ENCODE results near the gene CCDC78.

Gene CCDC78

GRCh38 chr16:709566-710499, 16.4 kb downstream of the CCDC78 start:
- DNase-seq: peak; percentile 66

- DNase-seq: no peak
Observed at GRCh38 chr16:708959-709358, 17.3 kb downstream of the CCDC78 start.

- no peak for DNase-seq
Observed at GRCh38 chr16:708019-708418, 18.2 kb downstream of the CCDC78 start.

GRCh38 chr16:707062-707538, 19.1 kb downstream of the CCDC78 start:
- DNase-seq: no peak

- no peak for DNase-seq
Observed at GRCh38 chr16:706189-707061, 19.8 kb downstream of the CCDC78 start.

- DNase-seq: peak; percentile 43
Observed at GRCh38 chr16:705431-706188, 20.6 kb downstream of the CCDC78 start, which contains the start of gene FBXL16. Gene FBXL16, minus strand, starts transcription at chr16:705801. Its CDS starts 8,396 bp downstream, at chr16:697405.

GRCh38 chr16:704552-705380, 21.5 kb downstream of the CCDC78 start:
- no peak for DNase-seq

- DNase-seq: no peak
Observed at GRCh38 chr16:704047-704446, 22.2 kb downstream of the CCDC78 start.

- no peak for DNase-seq
Observed at GRCh38 chr16:703406-703805, 22.8 kb downstream of the CCDC78 start.

- no peak for DNase-seq
Observed at GRCh38 chr16:702341-702740, 23.9 kb downstream of the CCDC78 start.

- no peak for DNase-seq
Observed at GRCh38 chr16:700684-701584, 25.3 kb downstream of the CCDC78 start.

- DNase-seq: no peak
Observed at GRCh38 chr16:698911-699671, 27.2 kb downstream of the CCDC78 start.

- DNase-seq: peak; percentile 24
Observed at GRCh38 chr16:695355-696089, 30.7 kb downstream of the CCDC78 start.

GRCh38 chr16:694863-695354, 31.3 kb downstream of the CCDC78 start:
- no peak for DNase-seq

GRCh38 chr16:694187-694862, 31.9 kb downstream of the CCDC78 start:
- DNase-seq: no peak

- DNase-seq: no peak
Observed at GRCh38 chr16:693766-694165, 32.5 kb downstream of the CCDC78 start.

- DNase-seq: no peak
Observed at GRCh38 chr16:693364-693763, 32.9 kb downstream of the CCDC78 start.
